H9 (cell line): Measurements from ENCODE around the gene MRPS34. TPM values are rescaled to one million over a fixed set of nuclear protein-coding genes. Genes with fewer than 3 reads are reported as not detected.

Source experiments
- DNase-seq: peaks from one replicate; pipeline ENCODE4 v3.0.0-alpha.2; 2017
- H2AFZ ChIP-seq: one replicate; pipeline ENCODE4 v1.6.1; 2013; ENCODE audit warnings: mild to moderate bottlenecking, low read length, control low read depth, moderate library complexity
- H2AK5ac ChIP-seq: 2 replicates; pipeline ENCODE4 v1.6.1; 2013; ENCODE audit warnings: low read length, control low read depth, mixed read lengths; ENCODE audit not compliant: insufficient read length
- H2BK120ac ChIP-seq: one replicate; pipeline ENCODE4 v1.6.1; 2013; ENCODE audit warnings: low read depth, mild to moderate bottlenecking, low read length, control low read depth, inconsistent platforms; ENCODE audit not compliant: poor library complexity, severe bottlenecking
- H2BK12ac ChIP-seq: 2 replicates; pipeline ENCODE4 v1.6.1; 2013; ENCODE audit warnings: low read length, control low read depth, mixed read lengths, low read depth; ENCODE audit not compliant: insufficient read length
- H2BK15ac ChIP-seq: 2 replicates; pipeline ENCODE4 v1.6.1; 2013; ENCODE audit warnings: low read depth, low read length, control low read depth
- H2BK20ac ChIP-seq: one replicate; pipeline ENCODE4 v1.6.1; 2013; ENCODE audit warnings: low read depth, mild to moderate bottlenecking, low read length, control low read depth, inconsistent platforms; ENCODE audit not compliant: poor library complexity, severe bottlenecking
- H2BK5ac ChIP-seq: 2 replicates; pipeline ENCODE4 v1.6.1; 2013; ENCODE audit warnings: low read length, control low read depth, mixed read lengths; ENCODE audit not compliant: insufficient read length
- H3K14ac ChIP-seq: 2 replicates; pipeline ENCODE4 v1.6.1; 2013; ENCODE audit warnings: low read length, control low read depth; ENCODE audit not compliant: insufficient read depth
- H3K18ac ChIP-seq: 2 replicates; pipeline ENCODE4 v1.6.1; 2013; ENCODE audit warnings: low read depth, mild to moderate bottlenecking, mixed read lengths, low read length, control low read depth; ENCODE audit not compliant: insufficient read length
- H3K23ac ChIP-seq: 2 replicates; pipeline ENCODE4 v1.6.1; 2013; ENCODE audit warnings: low read length, control low read depth, mixed read lengths, low read depth; ENCODE audit not compliant: insufficient read length
- H3K23me2 ChIP-seq: 2 replicates; pipeline ENCODE4 v1.6.1; 2013; ENCODE audit warnings: low read depth, mild to moderate bottlenecking, mixed read lengths, low read length, control low read depth; ENCODE audit not compliant: insufficient read length, poor library complexity, severe bottlenecking
- H3K27ac ChIP-seq: 2 replicates; pipeline ENCODE4 v1.5.1; 2013; ENCODE audit warnings: low read length, control low read depth, mixed read lengths, low read depth; ENCODE audit not compliant: insufficient read length
- H3K27me3 ChIP-seq: 2 replicates; pipeline ENCODE4 v1.6.1; 2013; ENCODE audit warnings: low read length, control low read depth, inconsistent platforms; ENCODE audit not compliant: insufficient read depth
- H3K4ac ChIP-seq: 2 replicates; pipeline ENCODE4 v1.6.1; 2013; ENCODE audit warnings: low read depth, mild to moderate bottlenecking, control low read depth, inconsistent platforms, low read length, moderate library complexity
- H3K4me1 ChIP-seq: 2 replicates; pipeline ENCODE4 v1.6.1; 2013; ENCODE audit warnings: low read length, control low read depth, inconsistent platforms; ENCODE audit not compliant: insufficient read depth
- H3K4me2 ChIP-seq: 2 replicates; pipeline ENCODE4 v1.6.1; 2013; ENCODE audit warnings: low read length, control low read depth, mixed read lengths; ENCODE audit not compliant: insufficient read length, insufficient read depth
- H3K56ac ChIP-seq: 2 replicates; pipeline ENCODE4 v1.6.1; 2013; ENCODE audit warnings: low read depth, mild to moderate bottlenecking, mixed read lengths, low read length, control low read depth; ENCODE audit not compliant: insufficient read length
- H3K79me1 ChIP-seq: 2 replicates; pipeline ENCODE4 v1.6.1; 2013; ENCODE audit warnings: low read depth, mild to moderate bottlenecking, moderate library complexity, low read length, control low read depth, inconsistent platforms; ENCODE audit not compliant: insufficient read depth, poor library complexity, severe bottlenecking
- H3K79me2 ChIP-seq: 2 replicates; pipeline ENCODE4 v1.6.1; 2013; ENCODE audit warnings: low read length, control low read depth, inconsistent platforms; ENCODE audit not compliant: insufficient read depth
- H3K9ac ChIP-seq: 2 replicates; pipeline ENCODE4 v1.6.1; 2013; ENCODE audit warnings: low read length, control low read depth, mixed read lengths; ENCODE audit not compliant: insufficient read length; ENCODE audit errors: extremely low read depth
- H3K9me3 ChIP-seq: one replicate; pipeline ENCODE4 v1.6.1; 2013; ENCODE audit warnings: low read depth, low read length, inconsistent platforms; ENCODE audit not compliant: control insufficient read depth
- H3T11ph ChIP-seq: one replicate; pipeline ENCODE4 v1.6.1; 2013; ENCODE audit warnings: mild to moderate bottlenecking, low read length, control low read depth, inconsistent platforms
- H4K20me1 ChIP-seq: one replicate; pipeline ENCODE4 v1.6.1; 2013; ENCODE audit not compliant: control insufficient read depth, insufficient read length, insufficient read depth
- H4K5ac ChIP-seq: 2 replicates; pipeline ENCODE4 v1.6.1; 2013; ENCODE audit warnings: low read depth, mild to moderate bottlenecking, mixed read lengths, low read length, control low read depth; ENCODE audit not compliant: insufficient read length
- H4K8ac ChIP-seq: replicated peaks from 2 replicates; pipeline ENCODE4 v1.6.1; 2013; ENCODE audit warnings: low read length, control low read depth, mixed read lengths, low read depth; ENCODE audit not compliant: insufficient read length
- H4K91ac ChIP-seq: 2 replicates; pipeline ENCODE4 v1.6.1; 2013; ENCODE audit warnings: low read depth, mild to moderate bottlenecking, moderate library complexity, mixed read lengths, low read length, control low read depth; ENCODE audit not compliant: insufficient read length
- H3K27ac Mint-ChIP-seq, 3 experiments: 2 replicates in 2 of 3; 3 replicates in 1 of 3; pipeline ENCODE4 v1.8.0; 2020 to 2021; ENCODE audit warnings: mixed read lengths in 3 of 3, mild to moderate bottlenecking in 1 of 3, moderate library complexity in 1 of 3
- H3K27me3 Mint-ChIP-seq: 2 replicates; pipeline ENCODE4 v1.8.0; 2021; ENCODE audit warnings: low read depth, mild to moderate bottlenecking, moderate library complexity, mixed read lengths
- H3K36me3 Mint-ChIP-seq, 3 experiments: 2 replicates in 2 of 3; 3 replicates in 1 of 3; pipeline ENCODE4 v1.8.0; 2020 to 2021; ENCODE audit warnings: low read depth in 3 of 3, mixed read lengths in 3 of 3; ENCODE audit not compliant: insufficient read depth in 1 of 3
- H3K4me1 Mint-ChIP-seq, 2 experiments: 2 replicates each; pipeline ENCODE4 v1.8.0; 2020; ENCODE audit warnings: mixed read lengths in 2 of 2
- H3K4me3 Mint-ChIP-seq, 2 experiments: 2 replicates in 1 of 2; 3 replicates in 1 of 2; pipeline ENCODE4 v1.8.0; 2020 to 2021; ENCODE audit warnings: mild to moderate bottlenecking in 2 of 2, mixed read lengths in 2 of 2, moderate library complexity in 1 of 2
- H3K9me3 Mint-ChIP-seq, 2 experiments: 2 replicates in 1 of 2; 3 replicates in 1 of 2; pipeline ENCODE4 v1.8.0; 2020; ENCODE audit warnings: mild to moderate bottlenecking in 2 of 2, mixed read lengths in 2 of 2, moderate library complexity in 1 of 2
- WGBS: extraction: QIAGEN DNeasy Blood & Tissue Kit; methylation state at CpG from one replicate; pipeline ENCODE4 v1.1.7; 2013; ENCODE audit warnings: missing lambda C conversion rate, low lambda C conversion rate, mixed read lengths; ENCODE audit not compliant: insufficient read length; ENCODE audit errors: extremely low coverage; 5-methylcytosine and 5-hydroxymethylcytosine counted together
- total RNA-seq: library from RNA; stranded (reverse); gene quantifications from 2 replicates; pipeline ENCODE4 v1.2.1, GENCODE V29; 2021
- TF ChIP-seq, protein P1 (sequence below): fragments of 200-600 bp; sonication (generic); conservative IDR thresholded peaks from 3 replicates; pipeline ENCODE4 v1.8.0; 2021; ENCODE audit warnings: antibody characterized with exemption, mild to moderate bottlenecking

MRPS34 gene
- total RNA-seq, 1 experiment from 2014 or later = 205 TPM

DNA sequence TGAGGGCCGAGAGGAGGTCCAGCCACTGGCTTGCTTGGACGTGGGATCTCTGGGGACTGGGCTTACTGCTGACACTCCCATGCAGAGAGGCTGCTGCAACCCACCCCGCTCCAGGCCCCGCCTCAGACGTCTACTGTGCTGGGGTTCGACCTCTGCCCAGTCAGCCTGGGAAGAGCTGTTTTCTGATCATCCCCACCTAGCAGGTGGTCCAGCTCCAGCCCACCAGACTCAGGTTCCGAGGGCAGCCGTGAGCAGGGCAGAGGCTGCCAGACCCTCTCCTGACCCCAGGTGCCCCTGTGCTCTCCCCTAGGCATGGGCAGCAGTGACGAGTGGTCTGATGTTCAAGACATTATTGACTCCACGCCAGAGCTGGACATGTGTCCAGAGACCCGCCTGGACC, 25.0 kb downstream of the MRPS34 start:
- H4K91ac ChIP-seq = no peak overlapping the region
- H3K27me3 ChIP-seq = no peaks in the 10 kb centered on the region
- no peaks in the 10 kb centered on the region for H3K79me2 ChIP-seq
- H3K23me2 ChIP-seq = no peaks in the 10 kb centered on the region
- no peak overlapping the region for H2BK20ac ChIP-seq
- H3K36me3 Mint-ChIP-seq = peaks cover 3 to 32% (median 32%) of the 10 kb centered on the region in 3 experiments
- H3K4me1 Mint-ChIP-seq = no peaks in the 10 kb centered on the region
- H2BK120ac ChIP-seq = no peak overlapping the region
- DNase-seq = no peak
- H3K27ac ChIP-seq = no peak overlapping the region
- H3K9ac ChIP-seq = no peak overlapping the region
- H3K23ac ChIP-seq = no peak overlapping the region
- H4K8ac ChIP-seq = no peak overlapping the region
- TF ChIP-seq, protein P1, sequence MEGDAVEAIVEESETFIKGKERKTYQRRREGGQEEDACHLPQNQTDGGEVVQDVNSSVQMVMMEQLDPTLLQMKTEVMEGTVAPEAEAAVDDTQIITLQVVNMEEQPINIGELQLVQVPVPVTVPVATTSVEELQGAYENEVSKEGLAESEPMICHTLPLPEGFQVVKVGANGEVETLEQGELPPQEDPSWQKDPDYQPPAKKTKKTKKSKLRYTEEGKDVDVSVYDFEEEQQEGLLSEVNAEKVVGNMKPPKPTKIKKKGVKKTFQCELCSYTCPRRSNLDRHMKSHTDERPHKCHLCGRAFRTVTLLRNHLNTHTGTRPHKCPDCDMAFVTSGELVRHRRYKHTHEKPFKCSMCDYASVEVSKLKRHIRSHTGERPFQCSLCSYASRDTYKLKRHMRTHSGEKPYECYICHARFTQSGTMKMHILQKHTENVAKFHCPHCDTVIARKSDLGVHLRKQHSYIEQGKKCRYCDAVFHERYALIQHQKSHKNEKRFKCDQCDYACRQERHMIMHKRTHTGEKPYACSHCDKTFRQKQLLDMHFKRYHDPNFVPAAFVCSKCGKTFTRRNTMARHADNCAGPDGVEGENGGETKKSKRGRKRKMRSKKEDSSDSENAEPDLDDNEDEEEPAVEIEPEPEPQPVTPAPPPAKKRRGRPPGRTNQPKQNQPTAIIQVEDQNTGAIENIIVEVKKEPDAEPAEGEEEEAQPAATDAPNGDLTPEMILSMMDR = no peak
- H3K9me3 Mint-ChIP-seq = no peaks in the 10 kb centered on the region
- H3K56ac ChIP-seq = no peak overlapping the region
- no peaks in the 10 kb centered on the region for H3K9me3 ChIP-seq
- H4K5ac ChIP-seq = no peak overlapping the region
- H2AFZ ChIP-seq = no peak overlapping the region
- WGBS = no CpG with 5 or more reads among the region's 11 CpGs
- H3K4me3 Mint-ChIP-seq = no peak overlapping the region
- no peak overlapping the region for H3K4me2 ChIP-seq
- no peak overlapping the region for H3K18ac ChIP-seq
- H3K79me1 ChIP-seq = no peaks in the 10 kb centered on the region
- H2BK12ac ChIP-seq = no peak overlapping the region
- no peak overlapping the region for H2AK5ac ChIP-seq
- peaks cover 3% of the 10 kb centered on the region for H4K20me1 ChIP-seq
- H3K27ac Mint-ChIP-seq = no peak overlapping the region
- H3K4ac ChIP-seq = no peak overlapping the region
- H2BK5ac ChIP-seq = no peak overlapping the region
- no peak overlapping the region for H3K14ac ChIP-seq
- H2BK15ac ChIP-seq = no peak overlapping the region
- H3K4me1 ChIP-seq = no peaks in the 10 kb centered on the region
- H3K27me3 Mint-ChIP-seq = no peaks in the 10 kb centered on the region
- H3T11ph ChIP-seq = no peak overlapping the region
